HepG2 (cell line): ENCODE measurements around the gene NDUFB3. TPM values are rescaled to one million over a fixed set of nuclear protein-coding genes. Genes with fewer than 3 reads are reported as not detected.
A peak's percentile ranks its signal among the peaks of the same experiment; 100 is the strongest.

Experiments used
- ATRX ChIP-seq: sonication (generic); formaldehyde crosslinking; IDR thresholded peaks from 2 replicates; pipeline ENCODE4 v1.4.0; 2020; ENCODE audit warnings: missing genetic modification reagents, borderline replicate concordance
- FOXP1 ChIP-seq, 2 experiments: fragments of 450-650 bp in 1 of 2; IDR thresholded peaks; 2 replicates each; pipeline ENCODE4 v1.6.1; 2017 to 2018; ENCODE audit warnings: antibody characterized with exemption in 1 of 2
- GATAD1 ChIP-seq: IDR thresholded peaks from 2 replicates; pipeline ENCODE4 v1.6.1; 2016; ENCODE audit warnings: missing genetic modification reagents, missing compliant biosample characterization
- HMG20A ChIP-seq: IDR thresholded peaks from 2 replicates; pipeline ENCODE4 v1.6.1; 2016; ENCODE audit warnings: borderline replicate concordance
- HNF4G ChIP-seq, 2 experiments: sonication (generic) in 1 of 2; formaldehyde crosslinking in 1 of 2; IDR thresholded peaks; 2 replicates each; pipeline versions ENCODE4 v1.4.0 to v1.6.1; 2011 to 2020; ENCODE audit warnings: borderline replicate concordance in 2 of 2, low read depth in 2 of 2, mild to moderate bottlenecking in 2 of 2, low read length in 1 of 2, missing genetic modification reagents in 1 of 2, moderate library complexity in 1 of 2
- JUN ChIP-seq: sonication (generic); formaldehyde crosslinking; IDR thresholded peaks from 2 replicates; pipeline ENCODE4 v1.4.0; 2020; ENCODE audit warnings: mild to moderate bottlenecking, missing genetic modification reagents
- KLF9 ChIP-seq: IDR thresholded peaks from 2 replicates; pipeline ENCODE4 v1.6.1; 2016; ENCODE audit warnings: low read depth
- MYPOP ChIP-seq: sonication (generic); formaldehyde crosslinking; IDR thresholded peaks from 2 replicates; pipeline ENCODE4 v1.8.1; 2023; ENCODE audit warnings: mild to moderate bottlenecking, moderate library complexity, missing genetic modification reagents
- PAXIP1 ChIP-seq: sonication (generic); formaldehyde crosslinking; conservative IDR thresholded peaks from 2 replicates; pipeline ENCODE4 v1.4.0; 2020; ENCODE audit warnings: mild to moderate bottlenecking, missing genetic modification reagents, moderate library complexity
- POLR2AphosphoS2 ChIP-seq: IDR thresholded peaks from 2 replicates; pipeline ENCODE4 v1.6.1; 2011; ENCODE audit warnings: low read depth, low read length, improper control_type of control experiment
- TEF ChIP-seq: sonication (generic); formaldehyde crosslinking; IDR thresholded peaks from 2 replicates; pipeline ENCODE4 v1.5.0; 2020; ENCODE audit warnings: missing genetic modification reagents
- THYN1 ChIP-seq: sonication (generic); formaldehyde crosslinking; IDR thresholded peaks from 2 replicates; pipeline ENCODE4 v1.8.1; 2023; ENCODE audit warnings: low read depth, mild to moderate bottlenecking, moderate library complexity, missing genetic modification reagents, borderline replicate concordance
- ZFAT ChIP-seq: sonication (generic); formaldehyde crosslinking; conservative IDR thresholded peaks from 2 replicates; pipeline ENCODE4 v1.8.1; 2023; ENCODE audit warnings: missing genetic modification reagents, inconsistent platforms
- ZNF12 ChIP-seq: sonication (generic); formaldehyde crosslinking; IDR thresholded peaks from 2 replicates; pipeline ENCODE4 v1.5.0; 2020; ENCODE audit warnings: missing genetic modification reagents
- ZNF121 ChIP-seq: sonication (generic); formaldehyde crosslinking; IDR thresholded peaks from 2 replicates; pipeline ENCODE4 v1.5.0; 2020; ENCODE audit warnings: mild to moderate bottlenecking, missing genetic modification reagents
- ZNF331 ChIP-seq: sonication (generic); formaldehyde crosslinking; IDR thresholded peaks from 2 replicates; pipeline ENCODE4 v1.4.0; 2020; ENCODE audit warnings: missing genetic modification reagents
- ZNF354B ChIP-seq: sonication (generic); formaldehyde crosslinking; IDR thresholded peaks from 2 replicates; pipeline ENCODE4 v1.8.0; 2022; ENCODE audit warnings: mild to moderate bottlenecking, missing genetic modification reagents
- ZNF441 ChIP-seq: sonication (generic); formaldehyde crosslinking; IDR thresholded peaks from 2 replicates; pipeline ENCODE4 v1.7.0; 2021; ENCODE audit warnings: missing genetic modification reagents, borderline replicate concordance
- ZNF460 ChIP-seq: sonication (generic); formaldehyde crosslinking; IDR thresholded peaks from 2 replicates; pipeline ENCODE4 v1.5.1; 2020; ENCODE audit warnings: missing genetic modification reagents, mild to moderate bottlenecking, borderline replicate concordance
- ZNF576 ChIP-seq: sonication (generic); formaldehyde crosslinking; IDR thresholded peaks from 2 replicates; pipeline ENCODE4 v1.4.0; 2020; ENCODE audit warnings: mild to moderate bottlenecking, missing genetic modification reagents
- ZNF704 ChIP-seq: sonication (generic); formaldehyde crosslinking; IDR thresholded peaks from 2 replicates; pipeline ENCODE4 v1.8.1; 2023; ENCODE audit warnings: mild to moderate bottlenecking, inconsistent platforms, moderate library complexity, missing genetic modification reagents, borderline replicate concordance
- ZNF792 ChIP-seq: IDR thresholded peaks from 2 replicates; pipeline ENCODE4 v1.6.1; 2016
- ZNF816 ChIP-seq: sonication (generic); formaldehyde crosslinking; IDR thresholded peaks from 2 replicates; pipeline ENCODE4 v1.8.0; 2022; ENCODE audit warnings: missing genetic modification reagents, mild to moderate bottlenecking, borderline replicate concordance
- ZSCAN29 ChIP-seq: sonication (generic); formaldehyde crosslinking; conservative IDR thresholded peaks from 2 replicates; pipeline ENCODE4 v1.4.0; 2020; ENCODE audit warnings: mild to moderate bottlenecking, missing genetic modification reagents
- ZSCAN9 ChIP-seq: IDR thresholded peaks from 2 replicates; pipeline ENCODE4 v1.6.1; 2016; ENCODE audit warnings: borderline replicate concordance
- polyA plus RNA-seq, 8 experiments: library from polyadenylated mRNA; depleted of rRNA in 3 of 8; stranded (reverse) in 7 of 8; unstranded in 1 of 8; fragments of >200 nt; fragmentation: Illumina TruSeq in 4 of 8; extraction: Trizol in 4 of 8; gene quantifications; 2 replicates each; pipeline versions ENCODE4 v1.2.1 to v1.2.3, GENCODE V29; 2011 to 2016; ENCODE audit warnings: low read depth in 4 of 8, missing spikeins in 1 of 8, mixed read lengths in 1 of 8; ENCODE audit not compliant: insufficient read depth in 1 of 8
- total RNA-seq, 5 experiments: library from RNA; depleted of rRNA; stranded (reverse); fragments of >200 nt; fragmentation: Illumina TruSeq; extraction: Trizol; gene quantifications; 2 replicates each; pipeline ENCODE4 v1.2.3, GENCODE V29; 2016; ENCODE audit warnings: low read depth in 1 of 5

NDUFB3 gene
- total and polyA plus RNA-seq, 2 of the 13 experiments (the other 11 are each of a cell fraction or from before 2014, with no cell fraction given) = 50.7 to 159 TPM

GRCh38 chr2:201058914-201059313, 12.9 kb upstream of the NDUFB3 start (continued):
- no peak for TF ChIP-seq ZNF460 (CRISPR knock-in tag)
- TF ChIP-seq TEF (CRISPR knock-in tag) = no peak
- TF ChIP-seq FOXP1 (IDR thresholded peaks at IDR 0.05) = no peak
- TF ChIP-seq FOXP1 (CRISPR knock-in tag; IDR thresholded peaks at IDR 0.05) = no peak
- TF ChIP-seq MYPOP (CRISPR knock-in tag) = no peak
- no peak for TF ChIP-seq POLR2AphosphoS2
- 0 out of 2 replicates have a peak, but pooled peaks have one; percentile 19 for TF ChIP-seq PAXIP1 (CRISPR knock-in tag)
- TF ChIP-seq ZSCAN9 (CRISPR knock-in tag) = peak; percentile 17; the same call in 1 of the 2 replicates
- TF ChIP-seq ZFAT (CRISPR knock-in tag) = no peak
- no peak for TF ChIP-seq GATAD1 (CRISPR knock-in tag)
- no peak for TF ChIP-seq ZNF441 (CRISPR knock-in tag)
- TF ChIP-seq KLF9 (CRISPR knock-in tag) = no peak
- TF ChIP-seq THYN1 (CRISPR knock-in tag) = no peak
- peak; percentile 12; the same call in 1 of the 2 replicates for TF ChIP-seq HMG20A (CRISPR knock-in tag)
- TF ChIP-seq ZNF331 (CRISPR knock-in tag) = peak; percentile 52; the same call in 1 of the 2 replicates
- TF ChIP-seq ZNF12 = 0 out of 2 replicates have a peak, but pooled peaks have one; percentile 18
- 0 out of 2 replicates have a peak, but pooled peaks have one; percentile 29 for TF ChIP-seq ZNF792 (CRISPR knock-in tag)
- TF ChIP-seq ZNF576 (CRISPR knock-in tag) = no peak
- TF ChIP-seq ZNF121 (CRISPR knock-in tag) = peak; percentile 24; the same call in 1 of the 2 replicates
- no peak for TF ChIP-seq ZNF704 (CRISPR knock-in tag)
- TF ChIP-seq ZNF816 (CRISPR knock-in tag) = no peak
- TF ChIP-seq ZSCAN29 (CRISPR knock-in tag) = no peak
- TF ChIP-seq HNF4G (IDR thresholded peaks at IDR 0.05; ENCODE audit: borderline replicate concordance, low read depth, low read length) = peak; percentile 83
- TF ChIP-seq HNF4G (CRISPR knock-in tag; IDR thresholded peaks at IDR 0.05; ENCODE audit: borderline replicate concordance, low read depth) = peak; percentile 22; the same call in 1 of the 2 replicates
- TF ChIP-seq ZNF354B (CRISPR knock-in tag) = no peak
- no peak for TF ChIP-seq JUN (CRISPR knock-in tag)
- no peak for TF ChIP-seq ATRX (CRISPR knock-in tag)
